Mucosa of descending colon (tissue), 3 donors: Measurements from ENCODE around the gene RAMP3. TPM values are rescaled to one million over a fixed set of nuclear protein-coding genes. Genes with fewer than 3 reads are reported as not detected.

Experiments used
- ATAC-seq: fragments of 200-7000 bp; cut with Tn5 transposase; one replicate; pipeline ENCODE4 v1.9.1; 2020; ENCODE audit warnings: mild to moderate bottlenecking, moderate library complexity
- DNase-seq, 3 donors: peaks; one replicate each; pipeline ENCODE4 v3.0.0-alpha.2; 2020
- H3K36me3 ChIP-seq: fragments of 200-600 bp; one replicate; pipeline ENCODE4 v1.8.0; 2021; ENCODE audit warnings: low read depth, mild to moderate bottlenecking
- H3K4me1 ChIP-seq: fragments of 200-600 bp; one replicate; pipeline ENCODE4 v1.8.0; 2021; ENCODE audit warnings: low read depth, mild to moderate bottlenecking
- H3K4me3 ChIP-seq: fragments of 200-600 bp; one replicate; pipeline ENCODE4 v1.8.0; 2021; ENCODE audit warnings: mild to moderate bottlenecking
- H3K9me3 ChIP-seq: fragments of 200-600 bp; one replicate; pipeline ENCODE4 v1.8.0; 2021; ENCODE audit warnings: mild to moderate bottlenecking
- intact Hi-C, 2 donors: fragments of 100-400 bp; cut with DNase I in 1 of 2; cut with micrococcal nuclease in 1 of 2; formaldehyde crosslinking; loops; one replicate each; pipeline versions ENCODE4 v1.11.0 to v1.11.1; 2022; cut with DNase I, micrococcal nuclease
- total RNA-seq, 3 donors: library from RNA; stranded (reverse); fragmentation: NEBNext Ultra II Directional in 2 of 3; extraction: Animal tissue kit (Norgen Biotek cat#: 25700) in 2 of 3; gene quantifications; one replicate each; pipeline versions ENCODE4 v1.2.1 to v1.2.4, GENCODE V29; 2021 to 2023
- TF ChIP-seq, protein P1 (sequence below): fragments of 200-600 bp; IDR thresholded peaks from one replicate; pipeline ENCODE4 v1.8.0; 2022; ENCODE audit warnings: antibody characterized with exemption, mild to moderate bottlenecking
- donor health status: DM: no; HTN: no; CAD: no; lungs with moderate emphysema.
- donor health status: DM: no; HTN: no; CAD: no.
- donor health status: DM: no; HTN: yes; CAD: no.

RAMP3 gene
- total RNA-seq, 3 donors from 2014 or later, result 5.4 to 13.5 (median 9.0) TPM

- Histone ChIP-seq H3K9me3 (no peaks in the 10 kb centered on the region), H3K4me3 (no peak overlapping the region), H3K36me3 (no peaks in the 10 kb centered on the region), H3K4me1 (peaks cover 3% of the 10 kb centered on the region)
- ATAC-seq (no peak), DNase-seq (no peak)
- intact Hi-C loops, result no loop called here
- TF ChIP-seq, protein P1, sequence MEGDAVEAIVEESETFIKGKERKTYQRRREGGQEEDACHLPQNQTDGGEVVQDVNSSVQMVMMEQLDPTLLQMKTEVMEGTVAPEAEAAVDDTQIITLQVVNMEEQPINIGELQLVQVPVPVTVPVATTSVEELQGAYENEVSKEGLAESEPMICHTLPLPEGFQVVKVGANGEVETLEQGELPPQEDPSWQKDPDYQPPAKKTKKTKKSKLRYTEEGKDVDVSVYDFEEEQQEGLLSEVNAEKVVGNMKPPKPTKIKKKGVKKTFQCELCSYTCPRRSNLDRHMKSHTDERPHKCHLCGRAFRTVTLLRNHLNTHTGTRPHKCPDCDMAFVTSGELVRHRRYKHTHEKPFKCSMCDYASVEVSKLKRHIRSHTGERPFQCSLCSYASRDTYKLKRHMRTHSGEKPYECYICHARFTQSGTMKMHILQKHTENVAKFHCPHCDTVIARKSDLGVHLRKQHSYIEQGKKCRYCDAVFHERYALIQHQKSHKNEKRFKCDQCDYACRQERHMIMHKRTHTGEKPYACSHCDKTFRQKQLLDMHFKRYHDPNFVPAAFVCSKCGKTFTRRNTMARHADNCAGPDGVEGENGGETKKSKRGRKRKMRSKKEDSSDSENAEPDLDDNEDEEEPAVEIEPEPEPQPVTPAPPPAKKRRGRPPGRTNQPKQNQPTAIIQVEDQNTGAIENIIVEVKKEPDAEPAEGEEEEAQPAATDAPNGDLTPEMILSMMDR, result no peak
These were observed 24.2 kb upstream of the RAMP3 start for GRCh38 chr7:45133352-45133751.

DNA sequence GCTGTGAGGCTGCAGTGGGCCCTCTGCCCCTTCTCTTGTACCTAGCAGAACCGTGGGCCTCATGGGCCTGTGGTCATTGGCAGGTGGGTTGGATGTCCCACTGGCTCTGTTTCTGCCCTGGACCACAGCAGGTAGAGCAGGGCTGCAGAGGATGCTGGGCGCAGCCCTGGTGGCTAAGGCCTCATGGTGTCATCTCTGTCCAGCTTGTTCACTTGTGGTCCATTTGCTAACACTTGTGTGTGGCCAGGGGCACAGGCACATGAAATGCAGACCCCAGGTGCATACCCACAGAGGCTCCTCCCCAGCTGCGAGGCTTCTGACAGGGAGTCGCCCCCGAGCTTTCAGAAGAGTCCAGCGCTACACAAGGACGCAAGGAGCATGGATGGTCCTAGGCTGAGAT is 23.7 kb upstream of the RAMP3 start:
- no peak for ATAC-seq
- DNase-seq, result no peak

DNA sequence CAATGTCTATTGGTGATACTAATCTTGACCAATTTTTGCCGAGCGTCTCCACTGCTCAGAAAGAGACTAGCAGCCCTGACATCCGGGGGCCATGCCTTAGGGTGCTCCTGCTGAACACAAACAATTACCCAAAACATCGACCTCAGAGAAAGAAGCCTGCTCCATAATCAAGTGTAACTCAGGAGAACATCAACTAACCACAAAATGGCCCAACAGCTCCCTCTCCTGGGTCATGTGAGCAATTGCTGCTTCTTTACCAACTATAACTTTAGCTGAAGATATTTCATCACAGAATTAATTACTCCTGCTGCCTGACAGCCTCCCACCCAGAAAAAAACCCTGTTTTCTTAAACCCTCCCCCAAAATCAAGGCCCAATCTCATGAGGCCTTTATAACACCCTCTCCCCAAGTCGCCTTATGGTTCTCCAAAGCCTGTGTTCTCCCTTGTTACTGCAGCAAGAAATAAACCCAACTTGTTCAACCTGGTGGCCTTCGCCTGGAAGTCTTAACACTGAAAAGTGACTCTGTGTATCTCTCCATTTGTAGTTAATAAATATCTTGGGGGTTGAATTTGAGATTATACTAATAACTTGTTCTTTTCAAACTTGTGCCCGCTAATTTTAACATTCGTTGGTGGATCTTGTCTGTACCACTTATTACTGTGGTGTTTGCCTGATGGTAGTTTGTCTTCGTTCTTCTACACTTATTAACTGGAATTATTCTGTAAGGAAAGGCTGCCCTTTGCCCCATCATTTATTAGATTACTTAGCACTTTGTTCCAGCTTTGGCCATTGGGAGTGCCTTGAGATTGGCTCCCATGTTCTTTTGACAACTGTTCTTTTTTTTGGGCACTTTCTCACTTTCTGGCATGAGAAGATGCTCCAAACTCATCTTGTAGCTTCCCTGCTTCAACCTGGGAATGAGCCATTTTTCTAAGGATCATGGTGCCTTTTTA is 21.2 kb upstream of the RAMP3 start:
- H3K4me1 ChIP-seq, result peaks cover 3% of the 10 kb centered on the region
- no peak overlapping the region for H3K4me3 ChIP-seq
- intact Hi-C loops, result loop anchor here in 1 of 2 donors (2.0 to 5.0 kb wide), 2 partner anchors 164 to 279 kb away; no protein-coding TSS in a partner anchor
- TF ChIP-seq, protein P1, result peak; percentile 71
- H3K36me3 ChIP-seq, result no peaks in the 10 kb centered on the region
- DNase-seq (peak in 1 of 3 donors; percentile 37), ATAC-seq (peak; percentile 81)
- no peaks in the 10 kb centered on the region for H3K9me3 ChIP-seq

More for the DNA sequence above, 23.7 kb upstream of the RAMP3 start:
- Histone ChIP-seq H3K4me3 (no peak overlapping the region), H3K4me1 (peaks cover 3% of the 10 kb centered on the region), H3K9me3 (no peaks in the 10 kb centered on the region), H3K36me3 (no peaks in the 10 kb centered on the region)
- TF ChIP-seq, protein P1, result no peak
- intact Hi-C loops, result no loop called here

DNA sequence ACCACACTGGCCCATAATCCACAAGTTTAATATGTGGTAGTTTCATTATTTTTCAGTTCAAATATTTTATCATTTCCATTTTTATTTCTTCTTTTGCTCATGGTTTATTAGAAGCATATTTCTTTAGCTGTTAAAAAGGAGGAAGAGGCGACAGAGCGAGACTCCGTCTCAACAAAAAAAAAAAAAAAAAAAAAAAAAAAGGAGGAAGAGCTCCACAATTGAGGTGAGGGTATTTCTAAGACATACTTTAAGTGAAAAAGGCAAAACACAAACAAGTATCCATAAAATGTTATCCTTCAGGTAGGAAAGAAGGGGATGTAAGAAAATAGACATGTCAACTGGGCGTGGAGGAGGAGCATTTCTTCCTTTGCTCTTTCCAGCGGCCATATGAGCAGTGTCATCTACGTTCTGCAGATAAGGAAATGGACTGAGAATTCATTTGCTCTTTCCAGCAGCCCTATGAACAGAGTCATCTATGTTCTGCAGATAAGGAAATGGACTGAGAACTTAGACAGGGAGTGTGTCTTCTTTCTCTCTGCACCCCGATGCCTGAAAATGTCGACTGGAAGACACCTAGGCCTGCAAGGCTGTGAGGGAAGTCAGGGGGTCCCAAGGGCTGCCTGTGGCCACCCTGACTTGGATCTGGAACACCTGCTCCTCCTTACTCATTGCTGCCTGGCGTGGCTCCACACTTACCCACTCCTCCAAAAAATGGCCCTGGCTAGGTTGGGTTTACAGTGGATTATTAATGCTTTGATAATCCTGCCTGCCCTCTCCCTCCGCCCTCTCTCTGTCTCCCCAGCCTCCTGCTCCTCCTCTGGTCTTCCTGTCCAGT is 18.9 kb upstream of the RAMP3 start:
- peaks cover 3% of the 10 kb centered on the region for H3K4me1 ChIP-seq
- H3K9me3 ChIP-seq, result no peaks in the 10 kb centered on the region
- no peak overlapping the region for H3K4me3 ChIP-seq
- TF ChIP-seq, protein P1, result no peak
- DNase-seq, result no peak
- no peaks in the 10 kb centered on the region for H3K36me3 ChIP-seq
- no peak for ATAC-seq
- intact Hi-C loops, result loop anchor here in 1 of 2 donors (5.0 kb wide), 1 partner anchor 281 kb away; no protein-coding TSS in a partner anchor

- TF ChIP-seq, protein P1, result no peak
These were observed 16.8 kb upstream of the RAMP3 start for GRCh38 chr7:45140827-45141226.

More at GRCh38 chr7:45140827-45141226, 16.8 kb upstream of the RAMP3 start:
- no peaks in the 10 kb centered on the region for H3K36me3 ChIP-seq
- H3K9me3 ChIP-seq, result no peaks in the 10 kb centered on the region
- intact Hi-C loops, result no loop called here
- H3K4me3 ChIP-seq, result no peak overlapping the region
- no peak for ATAC-seq
- H3K4me1 ChIP-seq, result peaks cover 3% of the 10 kb centered on the region
- DNase-seq, result no peak
